PC-9 (cell line): Measurements from ENCODE around the gene B3GALT6. TPM values are rescaled to one million over a fixed set of nuclear protein-coding genes. Genes with fewer than 3 reads are reported as not detected.

Experiments used
- BruUV-seq: library from RNA; stranded (reverse); fragments of 400-500 nt; replicated peaks from 2 replicates; lab custom pipeline; 2021; lab: Mats Ljungman, UMichigan
- CTCF ChIA-PET: fragments of 300-600 bp; sonication (Branson Sonifier 250); formaldehyde crosslinking; loops from one replicate; lab custom pipeline; 2022; ENCODE audit warnings: antibody characterized with exemption; lab: Charles Lee
- POLR2A ChIA-PET: fragments of 300-600 bp; sonication (Branson Sonifier 250); formaldehyde crosslinking; loops from one replicate; lab custom pipeline; 2022; ENCODE audit warnings: antibody characterized with exemption; ENCODE audit not compliant: unreplicated experiment; lab: Charles Lee
- DNase-seq, 2 experiments: peaks; one replicate each; pipeline versions ENCODE4 v3.0.0 to v3.0.0-alpha.2; 2015 to 2022; ENCODE audit warnings: mixed read lengths in 1 of 2
- H2AFZ ChIP-seq: fragments of 200-600 bp; sonication (generic); 2 replicates; pipeline ENCODE4 v1.8.1; 2017; ENCODE audit warnings: antibody characterized with exemption
- H3F3A ChIP-seq: fragments of 200-600 bp; sonication (generic); 2 replicates; pipeline ENCODE4 v1.8.1; 2017; ENCODE audit warnings: antibody characterized with exemption, mild to moderate bottlenecking, low read depth; ENCODE audit not compliant: insufficient read depth
- H3K27ac ChIP-seq: fragments of 200-600 bp; sonication (generic); 2 replicates; pipeline ENCODE4 v1.6.1; 2016; ENCODE audit warnings: mixed run types
- H3K27me3 ChIP-seq: fragments of 200-600 bp; sonication (generic); 2 replicates; pipeline ENCODE4 v1.6.1; 2016; ENCODE audit warnings: low read depth, mixed run types; ENCODE audit not compliant: insufficient read depth
- H3K36me3 ChIP-seq: fragments of 200-600 bp; sonication (generic); 2 replicates; pipeline ENCODE4 v1.6.1; 2016; ENCODE audit warnings: low read depth, mixed run types
- H3K4me1 ChIP-seq: fragments of 200-600 bp; sonication (generic); replicated peaks from 2 replicates; pipeline ENCODE4 v1.6.1; 2016; ENCODE audit warnings: mixed run types; ENCODE audit not compliant: insufficient read depth
- H3K4me2 ChIP-seq: fragments of 200-600 bp; sonication (generic); 2 replicates; pipeline ENCODE4 v1.6.1; 2017; ENCODE audit warnings: mixed run types
- H3K4me3 ChIP-seq: fragments of 200-600 bp; sonication (generic); 2 replicates; pipeline ENCODE4 v1.6.1; 2016; ENCODE audit warnings: mixed run types
- H3K79me2 ChIP-seq: fragments of 200-600 bp; sonication (generic); 2 replicates; pipeline ENCODE4 v1.6.1; 2017; ENCODE audit warnings: low read depth, mixed run types
- H3K9me2 ChIP-seq: fragments of 200-600 bp; sonication (generic); 2 replicates; pipeline ENCODE4 v1.8.1; 2017; ENCODE audit warnings: mild to moderate bottlenecking; ENCODE audit not compliant: insufficient read depth
- H3K9me3 ChIP-seq: fragments of 200-600 bp; sonication (generic); 2 replicates; pipeline ENCODE4 v1.8.1; 2016; ENCODE audit warnings: low read depth; ENCODE audit not compliant: insufficient read depth
- H4K20me1 ChIP-seq: fragments of 200-600 bp; sonication (generic); 2 replicates; pipeline ENCODE4 v1.8.1; 2017; ENCODE audit not compliant: insufficient read depth
- EZH2 ChIP-seq: fragments of 200-600 bp; sonication (generic); IDR thresholded peaks from 2 replicates; pipeline ENCODE4 v1.8.0; 2017; ENCODE audit warnings: antibody characterized with exemption, low read depth
- intact Hi-C: fragments of 100-400 bp; cut with micrococcal nuclease; formaldehyde crosslinking; loops from one replicate; pipeline ENCODE4 v1.10.0; 2022; ENCODE audit not compliant: unreplicated experiment
- total RNA-seq: library from RNA; stranded (reverse); gene quantifications from 2 replicates; pipeline ENCODE4 v1.2.3, GENCODE V29; 2021
- TF ChIP-seq, protein P1 (sequence below): fragments of 200-600 bp; sonication (generic); conservative IDR thresholded peaks from 2 replicates; pipeline ENCODE4 v1.6.1; 2017; ENCODE audit warnings: mixed run types, antibody characterized with exemption, mild to moderate bottlenecking, moderate library complexity

The B3GALT6 gene
- total RNA-seq, 1 experiment from 2014 or later = 16.2 TPM

- H4K20me1 ChIP-seq = 0 out of 2 replicates have a peak, but pooled peaks cover 4% of the 10 kb centered on the region
- peaks cover 6% of the 10 kb centered on the region for H3F3A ChIP-seq
- no peaks in the 10 kb centered on the region for H3K27me3 ChIP-seq
- H3K9me2 ChIP-seq = no peaks in the 10 kb centered on the region
- H3K4me3 ChIP-seq = no peak overlapping the region
- no peak overlapping the region for H3K4me2 ChIP-seq
- no TSS peak for BruUV-seq
- DNase-seq = no peak
- H3K36me3 ChIP-seq = no peaks in the 10 kb centered on the region
- intact Hi-C loops = no loop called here
- H3K79me2 ChIP-seq = no peaks in the 10 kb centered on the region
- POLR2A ChIA-PET = no interaction called here
- no peaks in the 10 kb centered on the region for H3K9me3 ChIP-seq
- no peaks in the 10 kb centered on the region for H3K4me1 ChIP-seq
- CTCF ChIA-PET = no interaction called here
- H2AFZ ChIP-seq = no peak overlapping the region
- no peak overlapping the region for H3K27ac ChIP-seq
- TF ChIP-seq EZH2 = no peak
- TF ChIP-seq, protein P1, sequence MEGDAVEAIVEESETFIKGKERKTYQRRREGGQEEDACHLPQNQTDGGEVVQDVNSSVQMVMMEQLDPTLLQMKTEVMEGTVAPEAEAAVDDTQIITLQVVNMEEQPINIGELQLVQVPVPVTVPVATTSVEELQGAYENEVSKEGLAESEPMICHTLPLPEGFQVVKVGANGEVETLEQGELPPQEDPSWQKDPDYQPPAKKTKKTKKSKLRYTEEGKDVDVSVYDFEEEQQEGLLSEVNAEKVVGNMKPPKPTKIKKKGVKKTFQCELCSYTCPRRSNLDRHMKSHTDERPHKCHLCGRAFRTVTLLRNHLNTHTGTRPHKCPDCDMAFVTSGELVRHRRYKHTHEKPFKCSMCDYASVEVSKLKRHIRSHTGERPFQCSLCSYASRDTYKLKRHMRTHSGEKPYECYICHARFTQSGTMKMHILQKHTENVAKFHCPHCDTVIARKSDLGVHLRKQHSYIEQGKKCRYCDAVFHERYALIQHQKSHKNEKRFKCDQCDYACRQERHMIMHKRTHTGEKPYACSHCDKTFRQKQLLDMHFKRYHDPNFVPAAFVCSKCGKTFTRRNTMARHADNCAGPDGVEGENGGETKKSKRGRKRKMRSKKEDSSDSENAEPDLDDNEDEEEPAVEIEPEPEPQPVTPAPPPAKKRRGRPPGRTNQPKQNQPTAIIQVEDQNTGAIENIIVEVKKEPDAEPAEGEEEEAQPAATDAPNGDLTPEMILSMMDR = no peak
These were observed 16.9 kb upstream of the B3GALT6 start for GRCh38 chr1:1215080-1215676.

DNA sequence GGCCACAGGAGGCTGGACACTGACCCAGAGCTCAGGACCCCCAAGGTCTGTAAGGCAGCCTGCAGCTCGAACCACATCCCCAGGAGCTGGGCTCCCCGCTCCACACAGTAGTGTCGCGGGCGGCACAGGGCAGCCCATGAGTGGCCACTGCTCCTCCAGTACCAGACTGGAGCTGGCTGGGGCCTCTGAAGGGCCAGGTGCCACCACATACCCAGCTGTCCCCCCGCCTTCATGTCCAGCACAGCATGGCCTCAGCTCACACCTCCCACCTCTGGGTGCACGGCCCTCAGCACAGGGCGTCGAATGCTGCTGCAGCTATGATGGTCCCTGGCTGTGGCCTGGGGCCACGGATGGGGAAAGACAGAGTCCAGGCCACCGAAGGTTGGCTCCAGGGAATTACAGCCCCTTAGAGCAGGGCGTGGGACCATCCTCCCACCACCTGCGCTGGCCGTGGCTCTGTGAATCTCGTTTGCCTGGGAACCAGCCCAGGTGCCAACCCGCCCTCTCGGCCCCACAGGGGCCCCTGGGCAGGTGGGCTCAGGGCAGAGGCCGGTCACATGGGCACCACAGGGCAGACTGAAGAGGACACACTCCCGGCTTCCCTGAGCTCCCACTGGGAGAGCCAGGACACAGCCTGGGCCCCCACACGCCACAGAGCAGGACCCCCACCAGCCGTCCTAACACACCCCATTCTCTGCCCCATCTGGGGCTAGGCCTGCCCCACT lies 16.0 kb upstream of the B3GALT6 start:
- ChIA-PET POLR2A (no interaction called here), CTCF (no interaction called here)
- no TSS peak for BruUV-seq

GRCh38 chr1:1216770-1217620 lies 15.0 kb upstream of the B3GALT6 start:
- CTCF ChIA-PET = no interaction called here
- peaks cover 4% of the 10 kb centered on the region; the same call in 1 of the 2 replicates for H4K20me1 ChIP-seq
- no peaks in the 10 kb centered on the region for H3K9me2 ChIP-seq
- no peaks in the 10 kb centered on the region for H3K79me2 ChIP-seq
- H3K4me2 ChIP-seq = no peak overlapping the region
- no peak overlapping the region for H3K27ac ChIP-seq
- H3K9me3 ChIP-seq = no peaks in the 10 kb centered on the region
- H2AFZ ChIP-seq = no peak overlapping the region
- peaks cover 6% of the 10 kb centered on the region for H3F3A ChIP-seq
- H3K27me3 ChIP-seq = no peaks in the 10 kb centered on the region
- H3K4me1 ChIP-seq = no peaks in the 10 kb centered on the region
- no peak for DNase-seq
- TSS peak; percentile 55 for BruUV-seq
- TF ChIP-seq EZH2 = no peak
- TF ChIP-seq, protein P1 = no peak
- POLR2A ChIA-PET = no interaction called here
- intact Hi-C loops = no loop called here
- no peak overlapping the region for H3K4me3 ChIP-seq
- no peaks in the 10 kb centered on the region for H3K36me3 ChIP-seq

More for the DNA sequence above, 16.0 kb upstream of the B3GALT6 start:
- no peak for TF ChIP-seq EZH2
- TF ChIP-seq, protein P1 = no peak
- Histone ChIP-seq H3K79me2 (no peaks in the 10 kb centered on the region), H3K9me2 (no peaks in the 10 kb centered on the region), H3K36me3 (no peaks in the 10 kb centered on the region), H3F3A (peaks cover 6% of the 10 kb centered on the region), H3K27me3 (no peaks in the 10 kb centered on the region), H4K20me1 (peaks cover 4% of the 10 kb centered on the region; the same call in 1 of the 2 replicates), H2AFZ (no peak overlapping the region), H3K4me1 (no peaks in the 10 kb centered on the region), H3K9me3 (no peaks in the 10 kb centered on the region), H3K27ac (no peak overlapping the region), H3K4me3 (no peak overlapping the region), H3K4me2 (no peak overlapping the region)
- intact Hi-C loops = no loop called here
- no peak for DNase-seq
